Upper lobe of left lung (tissue), 4 donors: ENCODE results near the gene SLC52A3.

Experiments used
- POLR2A ChIP-seq, 4 donors: fragments of 450-650 bp; IDR thresholded peaks; one replicate each; pipeline ENCODE4 v1.5.1; 2016 to 2017; ENCODE audit warnings: antibody characterized with exemption in 4 of 4, mild to moderate bottlenecking in 2 of 4
- TF ChIP-seq, protein P1 (sequence below), 6 experiments: fragments of 450-650 bp in 4 of 6; fragments of 200-600 bp in 2 of 6; sonication (generic) in 2 of 6; IDR thresholded peaks; one replicate each; pipeline ENCODE4 v1.5.1; 2016 to 2019; ENCODE audit warnings: antibody characterized with exemption in 6 of 6

- TF ChIP-seq, protein P1, sequence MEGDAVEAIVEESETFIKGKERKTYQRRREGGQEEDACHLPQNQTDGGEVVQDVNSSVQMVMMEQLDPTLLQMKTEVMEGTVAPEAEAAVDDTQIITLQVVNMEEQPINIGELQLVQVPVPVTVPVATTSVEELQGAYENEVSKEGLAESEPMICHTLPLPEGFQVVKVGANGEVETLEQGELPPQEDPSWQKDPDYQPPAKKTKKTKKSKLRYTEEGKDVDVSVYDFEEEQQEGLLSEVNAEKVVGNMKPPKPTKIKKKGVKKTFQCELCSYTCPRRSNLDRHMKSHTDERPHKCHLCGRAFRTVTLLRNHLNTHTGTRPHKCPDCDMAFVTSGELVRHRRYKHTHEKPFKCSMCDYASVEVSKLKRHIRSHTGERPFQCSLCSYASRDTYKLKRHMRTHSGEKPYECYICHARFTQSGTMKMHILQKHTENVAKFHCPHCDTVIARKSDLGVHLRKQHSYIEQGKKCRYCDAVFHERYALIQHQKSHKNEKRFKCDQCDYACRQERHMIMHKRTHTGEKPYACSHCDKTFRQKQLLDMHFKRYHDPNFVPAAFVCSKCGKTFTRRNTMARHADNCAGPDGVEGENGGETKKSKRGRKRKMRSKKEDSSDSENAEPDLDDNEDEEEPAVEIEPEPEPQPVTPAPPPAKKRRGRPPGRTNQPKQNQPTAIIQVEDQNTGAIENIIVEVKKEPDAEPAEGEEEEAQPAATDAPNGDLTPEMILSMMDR (IDR thresholded peaks at IDR 0.05): no peak
- TF ChIP-seq POLR2A (IDR thresholded peaks at IDR 0.05): no peak
Observed at GRCh38 chr20:776165-776564, 7.9 kb upstream of the SLC52A3 start.
